GM06990 (cell line): ENCODE measurements around the gene DCST2.

Source experiments
- DNase-seq: peaks from one replicate; pipeline ENCODE4 v3.0.0-alpha.2; 2011; ENCODE audit not compliant: insufficient read length; ENCODE audit errors: extremely low read depth
- H3K27me3 ChIP-seq: replicated peaks from 2 replicates; pipeline ENCODE4 v1.6.0; 2011; ENCODE audit warnings: low read length; ENCODE audit not compliant: control insufficient read depth, insufficient read depth
- H3K36me3 ChIP-seq: 2 replicates; pipeline ENCODE4 v1.5.1; 2011; ENCODE audit warnings: low read length; ENCODE audit not compliant: control insufficient read depth, insufficient read depth
- H3K4me3 ChIP-seq: replicated peaks from 2 replicates; pipeline ENCODE4 v1.5.1; 2011; ENCODE audit warnings: low read depth, mild to moderate bottlenecking, control low read depth, low read length
- CTCF ChIP-seq: IDR thresholded peaks from 2 replicates; pipeline ENCODE4 v1.5.1; 2011; ENCODE audit warnings: low read length, control low read depth, mild to moderate bottlenecking, inconsistent platforms; ENCODE audit not compliant: insufficient read depth, poor library complexity, severe bottlenecking

The DCST2 gene

DNA sequence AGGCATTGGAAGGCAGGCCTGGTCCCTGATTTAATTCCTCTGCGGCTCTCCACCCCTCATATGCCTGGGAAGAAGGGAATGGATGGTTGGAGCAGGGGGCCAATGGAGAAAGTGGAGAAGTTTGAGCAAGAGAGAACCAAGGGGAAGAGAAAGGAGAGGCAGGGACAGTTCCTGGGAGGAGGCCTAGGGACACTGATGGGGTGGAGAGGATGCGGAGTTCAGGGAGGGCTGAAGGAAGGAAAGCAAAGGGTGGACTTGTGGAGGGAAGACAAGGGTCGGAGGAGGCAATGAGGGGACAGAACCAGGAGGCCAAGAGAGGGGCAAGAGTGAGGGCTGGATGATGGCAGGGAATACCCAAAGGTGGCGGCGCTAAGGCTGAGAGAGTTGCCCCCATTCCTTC, 23.8 kb downstream of the DCST2 start:
- DNase-seq, result no peak
- peaks cover 7% of the 10 kb centered on the region for H3K36me3 ChIP-seq
- no peak for TF ChIP-seq CTCF

DNA sequence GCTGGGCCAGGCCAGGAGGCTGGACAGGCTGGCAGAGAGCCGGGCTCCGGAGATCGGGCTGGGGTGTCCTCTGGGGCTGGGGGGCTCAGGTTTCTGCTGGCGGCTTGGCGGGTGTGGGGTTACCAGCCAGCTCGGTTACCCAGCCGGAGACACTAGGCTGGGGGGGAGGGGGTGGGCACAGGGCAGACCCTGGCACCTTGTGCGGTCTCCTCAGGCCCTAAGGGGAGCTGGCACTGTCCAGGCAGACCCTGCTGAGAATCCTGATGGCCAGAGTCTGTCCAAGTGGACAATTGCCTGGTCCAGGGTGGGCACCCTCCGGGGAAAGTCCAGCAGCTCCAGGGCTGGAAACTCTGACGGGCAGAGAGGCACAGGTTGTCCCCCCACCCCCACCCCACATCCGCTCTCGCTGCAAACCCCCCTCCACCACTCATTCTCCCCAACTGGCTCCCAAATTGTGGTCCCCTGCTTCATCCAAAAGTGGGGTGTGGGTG, 24.3 kb downstream of the DCST2 start:
- Histone ChIP-seq H3K4me3 (no peak overlapping the region), H3K36me3 (peaks cover 7% of the 10 kb centered on the region), H3K27me3 (no peaks in the 10 kb centered on the region)
- DNase-seq, result no peak
- no peak for TF ChIP-seq CTCF

More for the DNA sequence above, 23.8 kb downstream of the DCST2 start:
- H3K4me3 ChIP-seq, result no peak overlapping the region
- no peaks in the 10 kb centered on the region for H3K27me3 ChIP-seq

DNA sequence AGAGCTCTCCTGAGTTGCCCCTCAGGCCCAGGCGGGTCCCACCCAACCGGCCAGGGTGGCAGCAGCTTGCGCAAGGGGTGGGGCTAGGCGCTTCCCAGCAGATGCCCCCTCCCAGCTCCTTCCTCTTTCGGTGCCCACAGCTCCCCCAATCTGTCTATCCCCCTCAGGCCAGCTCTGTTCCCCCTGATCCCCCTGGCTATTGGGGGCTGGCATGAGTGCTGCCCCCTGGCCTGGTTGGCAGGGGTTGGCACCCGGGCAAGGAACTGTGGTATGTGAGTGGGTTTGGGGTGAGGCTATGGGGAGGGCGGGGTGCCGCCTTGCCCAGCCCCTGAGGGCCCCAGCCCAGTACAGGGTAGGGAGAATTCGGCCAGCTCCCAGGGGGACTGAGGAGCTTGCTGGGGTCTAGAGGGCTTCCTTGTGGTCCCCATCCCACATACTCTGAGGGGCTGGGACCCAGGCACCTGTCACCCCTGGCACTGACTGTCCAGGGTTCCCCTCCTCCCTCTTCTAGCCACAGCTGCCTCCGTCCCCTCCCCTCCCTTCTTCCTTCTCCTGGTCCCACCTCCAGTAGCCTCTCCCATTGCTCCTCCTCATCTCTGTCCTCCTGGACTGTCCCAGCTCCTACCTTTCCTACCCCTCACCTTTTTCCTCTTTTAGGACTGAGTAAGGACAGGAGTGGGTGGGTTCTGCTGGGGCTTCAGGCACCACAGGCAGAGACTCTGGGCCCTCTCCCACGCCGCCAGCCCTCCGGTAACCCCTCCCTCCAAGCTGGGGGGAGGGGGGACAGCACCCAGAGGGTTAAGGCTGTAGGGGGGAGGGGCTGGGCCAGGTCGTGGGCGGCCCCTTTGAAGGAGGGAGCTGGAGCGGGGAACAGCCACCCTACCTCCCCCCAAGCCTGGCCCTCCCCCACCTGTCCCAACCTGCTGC, 25.3 kb downstream of the DCST2 start:
- no peak for DNase-seq
- Histone ChIP-seq H3K4me3 (no peak overlapping the region), H3K36me3 (peaks cover 5% of the 10 kb centered on the region; the same call in 1 of the 2 replicates), H3K27me3 (no peaks in the 10 kb centered on the region)
- TF ChIP-seq CTCF, result no peak

DNA sequence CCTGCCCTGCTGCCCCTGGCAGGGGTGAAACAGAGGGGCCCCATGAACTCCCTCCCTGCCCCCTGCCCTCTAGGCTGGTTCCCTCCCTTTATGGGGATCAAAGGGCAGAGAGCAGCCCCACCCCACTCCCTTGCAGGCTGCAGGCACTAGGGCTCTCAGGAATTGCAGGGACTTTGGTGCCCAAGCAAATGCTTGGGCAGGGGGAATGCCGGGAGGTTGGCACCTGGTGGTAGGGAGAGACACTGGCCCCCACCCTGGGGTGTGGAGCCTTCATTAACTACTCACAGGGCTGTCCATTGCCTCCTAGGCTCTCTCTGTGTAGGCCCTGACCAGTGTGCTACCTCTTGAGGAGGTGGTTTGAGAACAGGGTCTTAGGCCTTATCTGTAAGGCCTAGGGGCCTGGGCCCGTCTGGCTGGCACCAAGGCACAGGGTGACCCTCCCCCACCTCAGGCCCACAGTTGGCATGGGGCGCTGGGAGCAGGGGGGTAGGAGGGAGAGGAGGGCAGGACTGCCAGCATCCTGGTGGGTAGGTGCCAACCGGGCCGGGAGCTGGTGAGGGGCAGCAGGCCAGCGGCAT, 26.2 kb downstream of the DCST2 start:
- no peaks in the 10 kb centered on the region for H3K27me3 ChIP-seq
- H3K4me3 ChIP-seq, result no peak overlapping the region
- TF ChIP-seq CTCF, result no peak
- H3K36me3 ChIP-seq, result peaks cover 5% of the 10 kb centered on the region; the same call in 1 of the 2 replicates
- DNase-seq, result no peak

DNA sequence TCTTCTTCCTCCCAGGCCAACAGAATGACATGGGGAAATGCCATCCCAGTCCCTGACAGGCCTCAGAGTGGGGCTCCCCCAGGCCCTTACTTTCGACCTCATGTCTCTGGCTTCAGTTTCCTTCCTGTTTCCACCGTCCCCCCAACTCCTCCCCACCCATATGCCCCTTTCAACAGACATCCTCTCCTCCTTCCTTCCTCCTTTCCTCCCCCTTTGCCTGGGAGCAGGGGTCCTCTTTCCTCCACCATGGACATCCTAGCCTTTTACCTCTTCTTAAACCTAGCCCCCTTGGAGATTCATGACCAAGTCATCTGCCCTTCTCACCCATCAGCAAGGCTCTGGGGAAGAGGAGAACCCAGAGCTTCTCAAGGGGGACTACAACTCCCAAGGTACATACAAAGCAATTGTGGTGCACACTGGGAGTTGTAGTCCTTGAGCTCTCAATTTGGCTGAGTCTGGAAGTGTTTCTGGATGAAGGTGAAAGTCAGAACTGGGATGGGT, 26.9 kb downstream of the DCST2 start:
- no peak for DNase-seq
- Histone ChIP-seq H3K27me3 (no peaks in the 10 kb centered on the region), H3K36me3 (peaks cover 5% of the 10 kb centered on the region; the same call in 1 of the 2 replicates), H3K4me3 (no peak overlapping the region)
- no peak for TF ChIP-seq CTCF
